ENCODE measurements around the gene FZD7.

FZD7 gene

DNA sequence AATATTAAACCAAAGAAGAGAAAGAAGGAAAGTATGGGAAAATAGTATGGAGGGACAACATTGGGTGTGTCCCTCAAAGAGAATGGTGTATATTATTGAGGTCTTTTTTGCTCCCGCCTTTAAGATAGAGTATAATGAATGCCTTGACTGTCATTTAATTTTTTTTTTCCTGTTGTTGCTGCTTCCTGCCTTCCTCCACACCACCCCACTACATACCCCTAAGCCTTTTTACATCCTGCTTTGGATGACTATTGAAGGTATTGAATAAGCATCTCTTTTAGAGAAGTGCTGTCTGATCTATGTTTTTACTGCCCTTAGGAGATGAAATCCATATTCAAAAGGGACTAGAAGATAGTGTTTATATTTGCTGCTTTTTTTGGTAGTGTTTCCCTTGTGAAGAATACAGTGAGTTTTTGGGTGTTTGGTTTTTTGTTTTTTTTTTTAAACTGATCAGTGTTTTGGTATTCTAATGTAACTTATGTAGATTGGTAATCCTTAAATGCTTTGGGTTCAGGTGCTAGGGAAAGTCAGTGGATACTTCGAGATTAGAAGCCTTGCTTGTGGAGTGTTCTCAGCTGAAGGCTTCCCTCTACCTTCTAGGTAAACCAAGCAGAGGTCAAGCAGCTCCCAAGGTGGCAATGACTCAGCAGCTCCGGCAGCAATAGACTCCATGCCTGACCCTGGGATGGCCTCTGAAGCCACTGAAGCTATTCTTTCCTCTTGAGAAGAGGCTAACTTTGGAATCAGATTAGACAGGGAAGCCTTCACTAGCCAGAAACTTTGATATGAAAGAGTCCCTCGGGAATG is 5.0 kb downstream of the FZD7 start:
- DNase-seq = no peak

DNA sequence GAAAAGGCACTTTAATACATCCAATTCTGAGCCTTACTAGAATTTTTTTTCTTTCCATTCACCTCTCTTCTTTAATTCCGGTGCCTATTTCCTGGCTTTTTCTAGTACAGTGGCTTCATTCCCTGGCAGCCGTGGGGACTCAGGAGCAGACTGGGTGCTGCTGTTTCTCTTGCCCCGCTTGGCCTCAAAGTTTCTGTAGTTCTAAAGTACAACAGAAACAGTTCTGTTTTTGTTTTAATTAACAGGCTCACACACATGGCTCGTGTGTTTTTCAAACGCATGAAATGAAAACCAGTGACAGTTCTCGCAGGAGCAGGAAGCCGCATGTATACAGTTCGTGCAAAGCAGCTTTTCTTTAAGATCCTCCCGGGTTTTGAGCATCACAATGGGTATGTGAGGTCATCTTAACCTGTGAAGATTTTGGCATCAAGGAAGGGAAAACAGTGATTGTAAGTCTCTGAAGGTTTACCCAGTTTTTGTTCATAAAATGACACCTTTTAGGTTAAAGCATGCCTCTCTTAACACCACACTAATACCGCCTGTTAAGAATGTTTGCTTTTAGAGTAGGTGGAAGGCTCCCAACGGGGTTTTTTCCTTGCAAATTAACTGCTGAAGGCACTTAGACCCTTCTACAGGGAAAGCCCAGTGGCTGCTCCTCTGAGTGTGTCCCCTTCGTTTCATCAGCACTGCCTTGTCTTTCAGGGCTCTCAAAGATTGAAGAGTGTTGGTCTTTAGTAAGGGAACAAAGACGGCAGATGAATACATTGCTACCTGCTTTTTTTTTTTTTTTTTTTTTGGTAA is 5.8 kb downstream of the FZD7 start:
- no peak for DNase-seq

- no peak for DNase-seq
These were observed 6.6 kb downstream of the FZD7 start for GRCh38 chr2:202040079-202040844.

- no peak for DNase-seq
These were observed 8.8 kb downstream of the FZD7 start for GRCh38 chr2:202042444-202042843.

- DNase-seq = no peak
These were observed 9.8 kb downstream of the FZD7 start for GRCh38 chr2:202043475-202043874.

DNA sequence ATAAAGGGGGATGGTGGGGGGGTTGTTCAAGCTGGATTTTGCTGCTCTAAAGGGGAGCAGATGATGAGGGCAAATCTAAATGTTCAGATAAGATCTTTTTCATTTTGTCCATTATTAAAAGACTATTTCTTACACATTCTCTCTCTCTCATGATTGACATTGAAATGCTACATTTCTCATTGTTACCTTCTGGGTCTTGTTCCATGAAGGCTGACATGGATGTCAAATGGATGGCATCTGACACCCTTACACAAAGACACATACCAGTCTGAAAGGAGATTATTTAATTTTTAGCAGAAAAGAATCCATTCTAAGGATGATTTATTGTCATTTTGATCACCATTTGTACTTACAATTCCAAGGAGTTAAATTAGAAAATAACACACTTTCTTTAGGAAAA is 11.1 kb downstream of the FZD7 start:
- no peak for DNase-seq

- DNase-seq = no peak
These were observed 12.9 kb downstream of the FZD7 start for GRCh38 chr2:202046572-202046971.

- no peak for DNase-seq
These were observed 15.6 kb downstream of the FZD7 start for GRCh38 chr2:202049092-202049728.

DNA sequence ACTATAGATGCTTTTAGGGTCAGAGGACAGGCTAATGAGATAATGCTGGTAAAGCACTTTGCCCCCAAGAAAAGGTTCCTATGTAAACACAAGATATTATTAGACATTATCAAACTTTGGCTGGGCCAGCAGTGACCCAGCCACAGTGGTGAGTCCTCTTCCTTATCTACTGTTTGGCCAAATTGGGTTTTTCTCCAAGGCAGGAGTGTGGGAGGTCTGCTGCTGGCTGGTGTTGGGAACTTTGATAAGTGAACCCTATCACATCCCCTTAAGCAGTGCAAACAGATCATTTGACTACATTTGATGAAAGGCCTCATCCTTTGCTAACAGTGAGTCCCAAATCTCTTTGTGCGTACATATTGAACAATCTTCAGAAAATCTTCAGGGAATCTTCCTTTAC is 16.2 kb downstream of the FZD7 start:
- no peak for DNase-seq

DNA sequence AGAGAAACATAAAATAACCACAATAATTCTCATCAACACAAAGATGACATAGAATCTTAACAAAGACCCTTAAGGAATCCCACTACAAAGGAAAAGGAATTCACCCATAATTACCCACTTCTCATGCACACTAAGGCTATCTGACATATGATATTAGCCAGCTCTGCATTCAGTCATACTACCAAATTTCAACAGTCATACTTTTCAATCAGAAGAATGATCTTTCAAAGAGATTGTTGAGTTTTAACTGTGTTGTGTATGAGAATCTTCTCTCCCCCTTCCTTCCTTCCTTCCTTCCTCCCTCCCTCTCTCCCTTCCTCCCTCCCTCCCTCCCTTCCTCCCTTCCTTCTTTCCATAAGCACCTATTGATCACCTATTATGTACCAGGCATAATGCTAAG is 17.0 kb downstream of the FZD7 start:
- DNase-seq = no peak

- no peak for DNase-seq
These were observed 18.0 kb downstream of the FZD7 start for GRCh38 chr2:202051499-202052161.

GRCh38 chr2:202052235-202052634 is 18.6 kb downstream of the FZD7 start:
- DNase-seq = no peak

GRCh38 chr2:202054679-202055078 is 21.0 kb downstream of the FZD7 start:
- no peak for DNase-seq

GRCh38 chr2:202056611-202057010 is 23.0 kb downstream of the FZD7 start:
- no peak for DNase-seq

DNA sequence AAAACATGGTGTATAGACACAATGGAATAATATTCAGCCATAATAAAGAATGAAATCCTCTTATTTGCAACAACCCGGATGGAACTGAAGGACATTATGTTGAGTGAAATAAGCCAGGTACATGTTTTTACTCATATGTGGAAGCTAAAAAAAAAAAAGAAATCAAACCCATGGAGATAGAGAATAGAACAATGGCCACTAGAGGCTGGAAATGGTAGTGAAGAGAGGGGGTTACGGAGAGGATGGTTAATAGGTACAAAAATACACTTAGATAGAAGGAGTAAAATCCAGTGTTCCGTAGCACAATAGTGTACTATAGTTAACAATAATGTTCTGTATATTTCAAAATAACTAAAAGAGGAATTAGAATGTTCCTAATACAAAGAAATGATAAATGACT is 26.6 kb downstream of the FZD7 start:
- DNase-seq = no peak

DNA sequence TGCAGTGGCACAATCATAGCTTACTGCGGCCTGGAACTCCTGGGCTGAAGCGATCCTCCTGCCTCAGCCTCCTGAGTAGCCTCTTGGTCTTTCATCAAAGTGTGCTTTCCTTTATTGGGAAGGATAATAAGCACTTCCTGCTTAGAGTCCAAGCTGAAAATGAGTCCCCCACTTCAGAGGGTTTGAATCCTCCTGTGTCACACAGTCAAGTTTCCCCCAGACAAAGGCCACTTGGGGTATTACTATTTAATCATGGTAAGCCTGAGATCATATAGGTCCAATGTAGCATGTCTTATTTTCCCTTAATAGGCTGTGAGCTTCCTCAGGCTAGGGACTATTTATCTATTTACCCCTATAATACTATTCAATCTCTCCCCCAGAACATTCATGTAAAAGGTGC is 28.0 kb downstream of the FZD7 start:
- no peak for DNase-seq

DNA sequence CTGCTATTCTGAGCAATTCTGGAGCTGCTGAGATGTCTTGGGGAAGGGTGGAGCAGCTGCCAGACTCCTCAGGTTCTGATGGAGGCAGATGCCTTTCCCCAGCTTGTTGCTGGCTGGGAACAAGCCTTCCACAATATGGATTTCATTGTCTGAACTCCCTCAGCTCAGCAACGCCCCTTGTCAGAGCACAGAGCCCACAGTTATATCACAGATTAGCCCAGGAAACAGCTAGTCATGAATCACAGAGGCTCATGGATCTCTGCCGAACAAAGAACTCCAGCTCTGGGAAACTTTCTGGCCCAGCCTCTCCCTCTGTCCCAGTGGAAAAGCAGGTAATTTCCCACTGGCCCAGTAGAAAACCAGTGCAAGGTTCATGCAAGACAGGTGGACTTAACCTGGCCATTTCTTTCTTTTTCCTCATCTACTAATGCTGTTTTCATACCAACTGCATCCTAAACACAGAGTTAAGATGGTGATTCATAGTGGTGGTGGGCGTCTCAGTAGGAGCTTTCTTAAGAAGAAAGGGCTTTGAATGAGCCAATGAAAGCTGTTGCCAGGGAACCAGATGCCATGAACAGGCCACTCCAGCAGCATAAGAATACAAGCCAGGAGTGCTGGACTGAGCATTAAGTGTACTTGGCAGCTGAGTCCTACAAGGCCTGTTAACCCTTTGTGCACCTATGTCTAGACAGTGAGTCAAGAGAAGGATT is 30.7 kb downstream of the FZD7 start:
- peak; percentile 25 for DNase-seq

GRCh38 chr2:202064881-202065230 is 31.2 kb downstream of the FZD7 start:
- DNase-seq = no peak

GRCh38 chr2:202065876-202066275 is 32.2 kb downstream of the FZD7 start:
- DNase-seq = no peak

DNA sequence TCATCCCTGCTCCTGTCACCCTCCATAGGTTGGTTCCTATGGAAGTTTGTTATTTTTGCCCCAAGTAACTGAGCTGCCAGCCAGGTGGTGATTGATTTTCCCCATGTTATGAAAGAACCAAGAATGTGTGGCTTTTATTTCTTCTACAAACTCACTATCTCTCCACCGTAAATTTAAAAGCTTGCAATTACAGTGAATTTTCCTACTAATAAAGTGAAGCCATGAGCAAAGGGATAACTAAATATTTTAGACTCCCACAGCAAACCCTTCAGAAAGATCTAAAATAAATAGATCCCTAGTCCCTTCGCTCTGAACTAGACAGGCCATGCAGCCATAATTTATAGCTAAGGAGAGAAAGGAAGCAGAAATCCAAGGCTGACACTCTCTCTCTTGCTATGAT is 33.2 kb downstream of the FZD7 start:
- no peak for DNase-seq

DNA sequence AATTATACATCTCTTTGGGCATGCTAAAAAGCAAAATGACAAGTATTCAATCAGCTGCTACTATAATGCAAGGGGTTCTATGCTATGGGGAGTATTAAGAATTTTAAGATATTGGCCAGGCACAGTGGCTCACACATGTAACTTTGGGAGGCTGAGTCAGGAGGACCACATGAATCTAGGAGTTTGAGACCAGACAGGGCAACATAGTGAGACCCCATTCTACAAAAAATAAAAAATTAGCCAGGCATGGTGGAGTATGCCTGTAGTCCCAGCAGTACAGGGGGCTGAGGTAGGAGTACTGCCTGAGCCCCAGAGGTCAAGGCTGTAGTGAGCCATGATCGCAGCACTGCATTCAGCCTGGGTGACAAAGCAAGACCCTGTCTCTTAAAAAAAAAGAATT is 33.9 kb downstream of the FZD7 start:
- DNase-seq = no peak

All from activated CD4-positive, alpha-beta T cell treated with anti-CD3 and anti-CD28 coated beads for 48 hours (primary cell).